ENCODE data around the gene ALCAM. TPM values are rescaled to one million over a fixed set of nuclear protein-coding genes. Genes with fewer than 3 reads are reported as not detected.

The ALCAM gene
- total RNA-seq, 1 donor from 2014 or later: 294 TPM

DNA sequence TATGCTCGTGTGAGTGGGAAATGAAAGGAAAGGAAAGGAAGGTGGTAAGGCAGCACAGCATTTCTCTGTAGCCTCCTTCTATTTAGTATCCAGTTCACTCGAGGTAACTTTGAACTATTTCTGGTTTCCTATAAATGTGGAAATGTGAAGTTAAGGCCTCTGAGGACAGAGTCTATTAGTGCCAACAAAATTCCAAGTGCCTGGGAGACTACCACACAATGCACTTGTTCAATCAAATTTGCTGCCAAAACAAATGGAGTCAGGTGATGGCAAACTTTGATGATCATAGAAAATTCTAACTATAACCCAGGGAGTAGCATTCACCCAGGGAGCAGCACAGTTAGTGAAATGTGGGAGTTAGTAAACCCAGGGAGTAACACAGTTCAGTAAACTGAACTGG is 155.1 kb downstream of the ALCAM start:
- H3K27me3 ChIP-seq (ENCODE audit: control insufficient read depth, insufficient read depth, low read length): no peaks in the 10 kb centered on the region
- TF ChIP-seq, protein P1, sequence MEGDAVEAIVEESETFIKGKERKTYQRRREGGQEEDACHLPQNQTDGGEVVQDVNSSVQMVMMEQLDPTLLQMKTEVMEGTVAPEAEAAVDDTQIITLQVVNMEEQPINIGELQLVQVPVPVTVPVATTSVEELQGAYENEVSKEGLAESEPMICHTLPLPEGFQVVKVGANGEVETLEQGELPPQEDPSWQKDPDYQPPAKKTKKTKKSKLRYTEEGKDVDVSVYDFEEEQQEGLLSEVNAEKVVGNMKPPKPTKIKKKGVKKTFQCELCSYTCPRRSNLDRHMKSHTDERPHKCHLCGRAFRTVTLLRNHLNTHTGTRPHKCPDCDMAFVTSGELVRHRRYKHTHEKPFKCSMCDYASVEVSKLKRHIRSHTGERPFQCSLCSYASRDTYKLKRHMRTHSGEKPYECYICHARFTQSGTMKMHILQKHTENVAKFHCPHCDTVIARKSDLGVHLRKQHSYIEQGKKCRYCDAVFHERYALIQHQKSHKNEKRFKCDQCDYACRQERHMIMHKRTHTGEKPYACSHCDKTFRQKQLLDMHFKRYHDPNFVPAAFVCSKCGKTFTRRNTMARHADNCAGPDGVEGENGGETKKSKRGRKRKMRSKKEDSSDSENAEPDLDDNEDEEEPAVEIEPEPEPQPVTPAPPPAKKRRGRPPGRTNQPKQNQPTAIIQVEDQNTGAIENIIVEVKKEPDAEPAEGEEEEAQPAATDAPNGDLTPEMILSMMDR (IDR thresholded peaks at IDR 0.05; ENCODE audit: insufficient read depth, low read length, severe bottlenecking): no peak
- no peak for DNase-seq (ENCODE audit: low read depth)
- H3K4me3 ChIP-seq (ENCODE audit: low read depth, low read length): no peak overlapping the region
- FAIRE-seq: no peak
- H3K36me3 ChIP-seq (ENCODE audit: control insufficient read depth, insufficient read depth, low read length): peaks cover 2% of the 10 kb centered on the region

DNA sequence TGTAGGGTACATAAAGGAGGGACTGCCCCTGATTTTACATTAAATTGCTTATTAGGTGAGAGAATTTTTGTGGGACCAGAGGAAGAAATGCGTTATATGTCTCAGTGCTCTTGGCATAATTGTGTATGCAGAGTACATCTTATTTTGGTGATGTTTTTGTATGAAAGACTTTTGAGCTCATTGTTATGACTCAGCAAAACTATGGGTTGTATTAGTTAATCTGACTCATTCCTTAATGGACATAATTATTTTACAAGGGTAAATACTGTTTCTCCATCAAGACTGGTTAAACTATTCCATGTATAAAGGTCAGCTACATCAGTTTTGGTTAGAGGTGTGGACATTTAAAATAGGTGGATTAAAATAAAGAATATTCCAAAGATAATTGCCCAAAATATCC is 156.8 kb downstream of the ALCAM start:
- FAIRE-seq (no peak), DNase-seq (ENCODE audit: low read depth) (peak; percentile 61)
- TF ChIP-seq, protein P1 (IDR thresholded peaks at IDR 0.05; ENCODE audit: insufficient read depth, low read length, severe bottlenecking): no peak

DNA sequence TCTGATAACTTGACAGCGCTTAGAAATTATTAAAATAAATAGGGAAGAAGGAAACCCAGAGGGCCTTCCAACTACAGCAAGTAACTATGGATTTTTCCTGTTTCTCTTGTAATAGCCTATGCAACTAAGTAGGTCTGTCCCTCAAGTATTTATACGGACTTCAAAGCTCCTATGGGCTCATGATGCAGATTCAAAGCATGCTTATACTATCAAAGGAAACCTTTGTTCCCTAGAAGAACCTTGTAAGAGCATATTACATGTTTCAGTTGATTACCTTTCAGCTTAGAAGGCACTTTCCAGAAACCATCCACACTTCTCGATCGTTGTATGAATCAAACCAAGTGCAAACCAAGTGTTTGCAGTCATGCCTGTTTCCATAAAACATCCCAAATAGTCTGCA is 158.8 kb downstream of the ALCAM start:
- peaks cover 2% of the 10 kb centered on the region for H3K36me3 ChIP-seq (ENCODE audit: control insufficient read depth, insufficient read depth, low read length)
- H3K4me3 ChIP-seq (ENCODE audit: low read depth, low read length): no peak overlapping the region
- FAIRE-seq (no peak), DNase-seq (ENCODE audit: low read depth) (no peak)
- TF ChIP-seq, protein P1 (IDR thresholded peaks at IDR 0.05; ENCODE audit: insufficient read depth, low read length, severe bottlenecking): no peak
- H3K27me3 ChIP-seq (ENCODE audit: control insufficient read depth, insufficient read depth, low read length): no peaks in the 10 kb centered on the region

More for the DNA sequence above, 156.8 kb downstream of the ALCAM start:
- no peak overlapping the region for H3K4me3 ChIP-seq (ENCODE audit: low read depth, low read length)
- peaks cover 2% of the 10 kb centered on the region for H3K36me3 ChIP-seq (ENCODE audit: control insufficient read depth, insufficient read depth, low read length)
- no peaks in the 10 kb centered on the region for H3K27me3 ChIP-seq (ENCODE audit: control insufficient read depth, insufficient read depth, low read length)

DNA sequence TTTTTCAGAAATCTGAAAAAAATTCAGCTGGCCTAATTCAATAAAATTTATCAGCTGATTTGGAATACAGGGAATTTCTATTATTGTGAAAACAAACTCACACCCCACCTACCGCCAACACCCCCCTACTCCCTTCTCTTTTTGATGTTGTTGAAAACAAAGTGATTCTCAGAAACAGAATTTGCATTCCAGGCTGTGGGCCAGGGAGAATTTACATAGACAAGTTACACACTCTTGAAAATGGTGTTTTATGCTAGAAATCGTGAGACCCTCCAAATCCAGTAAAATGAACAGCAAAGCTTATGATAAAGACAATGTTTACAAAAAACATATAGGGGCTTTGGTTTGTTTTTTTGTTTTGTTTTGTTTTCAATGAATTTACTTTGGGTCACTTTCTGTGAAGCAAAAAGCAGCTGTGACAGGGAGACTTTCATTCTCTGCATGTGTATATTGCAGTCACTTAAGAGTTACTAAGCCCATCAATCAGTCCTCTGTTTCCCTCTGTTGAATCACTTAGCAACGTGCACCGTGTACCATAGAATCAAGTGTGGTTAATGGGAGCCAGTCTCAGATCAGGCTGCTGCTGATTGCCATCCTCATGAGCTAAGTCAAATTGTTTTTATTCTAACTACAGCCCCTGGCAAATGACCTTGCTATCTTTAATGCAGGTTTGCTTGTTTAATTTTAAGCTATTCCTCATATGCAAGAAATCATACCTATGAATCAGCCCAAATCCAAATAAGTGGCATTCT is 159.8 kb downstream of the ALCAM start:
- TF ChIP-seq, protein P1 (IDR thresholded peaks at IDR 0.05; ENCODE audit: insufficient read depth, low read length, severe bottlenecking): no peak
- Histone ChIP-seq H3K27me3 (ENCODE audit: control insufficient read depth, insufficient read depth, low read length) (no peaks in the 10 kb centered on the region), H3K36me3 (ENCODE audit: control insufficient read depth, insufficient read depth, low read length) (peaks cover 2% of the 10 kb centered on the region), H3K4me3 (ENCODE audit: low read depth, low read length) (no peak overlapping the region)
- FAIRE-seq: peak; percentile 36
- peak; percentile 66 for DNase-seq (ENCODE audit: low read depth)

DNA sequence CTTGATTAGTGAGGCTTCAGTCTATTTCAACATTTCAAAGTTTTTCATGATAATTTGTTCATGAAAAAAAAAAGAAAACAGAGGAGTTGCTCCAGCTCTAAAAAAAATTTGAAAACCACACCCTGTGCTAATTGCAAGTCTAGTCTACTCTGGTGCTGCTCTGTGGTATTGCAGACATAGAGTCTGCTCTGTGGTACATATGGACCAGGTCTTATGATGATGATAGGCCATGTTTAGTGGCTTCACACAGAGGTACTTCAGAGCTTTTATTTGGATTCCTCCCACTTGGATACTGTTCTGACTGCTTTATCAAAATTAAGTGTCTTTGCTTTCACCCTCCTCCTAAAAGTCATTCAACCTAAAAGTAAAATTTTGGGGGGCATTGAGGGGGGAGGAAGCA is 160.8 kb downstream of the ALCAM start:
- DNase-seq (ENCODE audit: low read depth) (no peak), FAIRE-seq (no peak)
- H3K4me3 ChIP-seq (ENCODE audit: low read depth, low read length): no peak overlapping the region
- H3K27me3 ChIP-seq (ENCODE audit: control insufficient read depth, insufficient read depth, low read length): no peaks in the 10 kb centered on the region
- TF ChIP-seq, protein P1 (IDR thresholded peaks at IDR 0.05; ENCODE audit: insufficient read depth, low read length, severe bottlenecking): no peak
- H3K36me3 ChIP-seq (ENCODE audit: control insufficient read depth, insufficient read depth, low read length): peaks cover 5% of the 10 kb centered on the region

DNA sequence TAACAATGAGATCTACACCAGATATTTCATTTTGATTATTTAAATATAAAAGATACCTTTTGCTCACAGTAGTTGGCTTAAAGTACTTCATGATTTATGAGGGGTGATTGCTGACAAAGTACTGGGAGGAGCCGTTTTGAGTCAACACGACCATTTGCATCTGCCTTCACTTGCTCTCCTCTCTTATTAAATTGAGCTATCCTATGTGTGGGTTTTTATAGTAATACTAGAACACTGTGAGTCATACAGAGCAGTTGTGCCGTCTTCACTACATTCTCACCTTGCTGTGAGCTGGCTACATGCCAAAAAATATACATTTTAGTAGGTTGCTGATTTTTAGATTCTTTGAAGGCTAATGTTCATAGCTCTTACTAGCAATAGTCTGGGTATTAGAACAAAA is 161.2 kb downstream of the ALCAM start:
- peak; percentile 91 for DNase-seq (ENCODE audit: low read depth)
- TF ChIP-seq, protein P1 (IDR thresholded peaks at IDR 0.05; ENCODE audit: insufficient read depth, low read length, severe bottlenecking): no peak
- peaks cover 5% of the 10 kb centered on the region for H3K36me3 ChIP-seq (ENCODE audit: control insufficient read depth, insufficient read depth, low read length)
- no peaks in the 10 kb centered on the region for H3K27me3 ChIP-seq (ENCODE audit: control insufficient read depth, insufficient read depth, low read length)
- no peak overlapping the region for H3K4me3 ChIP-seq (ENCODE audit: low read depth, low read length)
- no peak for FAIRE-seq

All from bronchial epithelial cell (primary cell).